Measurements from ENCODE around the gene DHX35. TPM values are rescaled to one million over a fixed set of nuclear protein-coding genes. Genes with fewer than 3 reads are reported as not detected.

The DHX35 gene
- total RNA-seq, 2 experiments from 2014 or later = 7.1 to 7.2 TPM

- no peaks in the 10 kb centered on the region for H3K27me3 Mint-ChIP-seq
- CTCF ChIA-PET = interaction anchor here (0.8 to 4.9 kb wide), 6 partner anchors 8 to 272 kb away, joined by 3 to 50 read pairs (median 4); partner anchors contain the start of gene DHX35
- H3K27ac Mint-ChIP-seq = peak overlapping the region; percentile 64
- peaks cover 53% of the 10 kb centered on the region for H3K4me1 Mint-ChIP-seq
- DNase-seq = no peak
- peaks cover 28% of the 10 kb centered on the region for H3K36me3 Mint-ChIP-seq (ENCODE audit: low read depth)
- no peaks in the 10 kb centered on the region for H3K9me3 Mint-ChIP-seq
- H3K4me3 Mint-ChIP-seq = peak overlapping the region; percentile 29
- POLR2A ChIA-PET = interaction anchor here (0.8 to 5.5 kb wide), 5 partner anchors 11 to 495 kb away, joined by 3 to 65 read pairs (median 3); partner anchors contain the start of genes DHX35, PPP1R16B and SNHG17
Measured at GRCh38 chr20:38930242-38930569, 31.9 kb upstream of the DHX35 start.

- H3K9me3 Mint-ChIP-seq = no peaks in the 10 kb centered on the region
- no peak for DNase-seq
- ChIA-PET POLR2A (interaction anchor here (0.6 to 1.3 kb wide), 3 partner anchors 10 to 33 kb away, joined by 3 read pairs; no protein-coding TSS in a partner anchor), CTCF (interaction anchor here (2.3 kb wide), 1 partner anchor 118 kb away, joined by 7 read pairs; no protein-coding TSS in a partner anchor)
- H3K4me1 Mint-ChIP-seq = peaks cover 55% of the 10 kb centered on the region
- H3K4me3 Mint-ChIP-seq = no peak overlapping the region
- no peaks in the 10 kb centered on the region for H3K27me3 Mint-ChIP-seq
- H3K36me3 Mint-ChIP-seq (ENCODE audit: low read depth) = peaks cover 35% of the 10 kb centered on the region
- no peak overlapping the region for H3K27ac Mint-ChIP-seq
Measured at GRCh38 chr20:38931984-38932383, 30.2 kb upstream of the DHX35 start.

- H3K4me3 Mint-ChIP-seq = no peak overlapping the region
- DNase-seq = no peak
- no peaks in the 10 kb centered on the region for H3K27me3 Mint-ChIP-seq
- H3K27ac Mint-ChIP-seq = no peak overlapping the region
- no peaks in the 10 kb centered on the region for H3K9me3 Mint-ChIP-seq
- peaks cover 35% of the 10 kb centered on the region for H3K36me3 Mint-ChIP-seq (ENCODE audit: low read depth)
- peaks cover 55% of the 10 kb centered on the region for H3K4me1 Mint-ChIP-seq
- POLR2A ChIA-PET = interaction anchor here (0.6 to 1.3 kb wide), 3 partner anchors 10 to 33 kb away, joined by 3 read pairs; no protein-coding TSS in a partner anchor
- CTCF ChIA-PET = interaction anchor here (2.3 kb wide), 1 partner anchor 117 kb away, joined by 7 read pairs; no protein-coding TSS in a partner anchor
Measured at GRCh38 chr20:38932457-38933120, 29.6 kb upstream of the DHX35 start.

- no peak for DNase-seq
- no peak overlapping the region for H3K27ac Mint-ChIP-seq
- no peaks in the 10 kb centered on the region for H3K27me3 Mint-ChIP-seq
- POLR2A ChIA-PET = interaction anchor here (1.4 kb wide), 1 partner anchor 8 kb away, joined by 4 read pairs; the partner anchor contains the start of gene FAM83D
- H3K9me3 Mint-ChIP-seq = no peaks in the 10 kb centered on the region
- H3K4me3 Mint-ChIP-seq = no peak overlapping the region
- H3K36me3 Mint-ChIP-seq (ENCODE audit: low read depth) = peaks cover 34% of the 10 kb centered on the region
- CTCF ChIA-PET = interaction anchor here (0.7 kb wide), 1 partner anchor 112 kb away, joined by 3 read pairs; no protein-coding TSS in a partner anchor
- H3K4me1 Mint-ChIP-seq = peaks cover 47% of the 10 kb centered on the region
Measured at GRCh38 chr20:38934530-38934929, 27.6 kb upstream of the DHX35 start.

- no peak for DNase-seq
- ChIA-PET CTCF (no interaction called here), POLR2A (interaction anchor here (1.7 kb wide), 1 partner anchor 9 kb away, joined by 13 read pairs; the partner anchor contains the start of gene FAM83D)
- Mint-ChIP-seq H3K4me3 (no peak overlapping the region), H3K9me3 (no peaks in the 10 kb centered on the region), H3K4me1 (peaks cover 39% of the 10 kb centered on the region), H3K27me3 (no peaks in the 10 kb centered on the region), H3K36me3 (ENCODE audit: low read depth) (peaks cover 32% of the 10 kb centered on the region), H3K27ac (peak overlapping the region; percentile 16)
Measured at GRCh38 chr20:38935285-38935684, 26.9 kb upstream of the DHX35 start.

GRCh38 chr20:38935967-38936407 is 26.2 kb upstream of the DHX35 start:
- Mint-ChIP-seq H3K27ac (no peak overlapping the region), H3K4me1 (peaks cover 34% of the 10 kb centered on the region), H3K9me3 (no peaks in the 10 kb centered on the region), H3K4me3 (no peak overlapping the region), H3K36me3 (ENCODE audit: low read depth) (peaks cover 32% of the 10 kb centered on the region), H3K27me3 (no peaks in the 10 kb centered on the region)
- no peak for DNase-seq
- ChIA-PET POLR2A (interaction anchor here (0.9 to 1.7 kb wide), 2 partner anchors 10 to 26 kb away, joined by 4 to 13 read pairs; partner anchors contain the start of genes DHX35 and FAM83D), CTCF (interaction anchor here (0.5 to 1.0 kb wide), 2 partner anchors 8 to 12 kb away, joined by 3 to 4 read pairs; no protein-coding TSS in a partner anchor)

GRCh38 chr20:38937000-38937399 is 25.1 kb upstream of the DHX35 start:
- Mint-ChIP-seq H3K9me3 (no peaks in the 10 kb centered on the region), H3K27me3 (no peaks in the 10 kb centered on the region), H3K4me3 (no peak overlapping the region), H3K27ac (no peak overlapping the region), H3K4me1 (peaks cover 24% of the 10 kb centered on the region), H3K36me3 (ENCODE audit: low read depth) (peaks cover 40% of the 10 kb centered on the region)
- DNase-seq = no peak
- ChIA-PET CTCF (interaction anchor here (0.6 to 1.0 kb wide), 2 partner anchors 13 to 44 kb away, joined by 3 read pairs; no protein-coding TSS in a partner anchor), POLR2A (interaction anchor here (1.7 kb wide), 1 partner anchor 11 kb away, joined by 13 read pairs; the partner anchor contains the start of gene FAM83D)

GRCh38 chr20:38937978-38938473 is 24.1 kb upstream of the DHX35 start:
- ChIA-PET POLR2A (interaction anchor here (1.2 kb wide), 1 partner anchor 9 kb away, joined by 4 read pairs; no protein-coding TSS in a partner anchor), CTCF (no interaction called here)
- no peaks in the 10 kb centered on the region for H3K27me3 Mint-ChIP-seq
- no peak for DNase-seq
- no peak overlapping the region for H3K4me3 Mint-ChIP-seq
- H3K27ac Mint-ChIP-seq = no peak overlapping the region
- H3K4me1 Mint-ChIP-seq = peaks cover 20% of the 10 kb centered on the region
- peaks cover 50% of the 10 kb centered on the region for H3K36me3 Mint-ChIP-seq (ENCODE audit: low read depth)
- H3K9me3 Mint-ChIP-seq = no peaks in the 10 kb centered on the region

GRCh38 chr20:38939686-38940085 is 22.5 kb upstream of the DHX35 start:
- H3K9me3 Mint-ChIP-seq = no peaks in the 10 kb centered on the region
- H3K27ac Mint-ChIP-seq = no peak overlapping the region
- peaks cover 56% of the 10 kb centered on the region for H3K36me3 Mint-ChIP-seq (ENCODE audit: low read depth)
- no peak for DNase-seq
- no peaks in the 10 kb centered on the region for H3K27me3 Mint-ChIP-seq
- no peak overlapping the region for H3K4me3 Mint-ChIP-seq
- peaks cover 16% of the 10 kb centered on the region for H3K4me1 Mint-ChIP-seq
- ChIA-PET POLR2A (no interaction called here), CTCF (no interaction called here)

- DNase-seq = no peak
- Mint-ChIP-seq H3K36me3 (ENCODE audit: low read depth) (peaks cover 61% of the 10 kb centered on the region), H3K9me3 (no peaks in the 10 kb centered on the region), H3K27ac (no peak overlapping the region), H3K4me1 (peaks cover 11% of the 10 kb centered on the region), H3K4me3 (no peak overlapping the region), H3K27me3 (no peaks in the 10 kb centered on the region)
- CTCF ChIA-PET = interaction anchor here (1.5 to 1.6 kb wide), 3 partner anchors 11 to 109 kb away, joined by 5 to 6 read pairs (median 5); no protein-coding TSS in a partner anchor
- POLR2A ChIA-PET = interaction anchor here (1.0 to 1.2 kb wide), 2 partner anchors 10 to 14 kb away, joined by 3 to 6 read pairs; no protein-coding TSS in a partner anchor
Measured at GRCh38 chr20:38940644-38941043, 21.5 kb upstream of the DHX35 start.

- H3K36me3 Mint-ChIP-seq (ENCODE audit: low read depth) = peaks cover 63% of the 10 kb centered on the region
- ChIA-PET CTCF (interaction anchor here (0.7 to 1.6 kb wide), 6 partner anchors 12 to 108 kb away, joined by 3 to 6 read pairs (median 4); partner anchors contain the start of gene DHX35), POLR2A (interaction anchor here (1.1 to 1.2 kb wide), 2 partner anchors 10 to 15 kb away, joined by 3 read pairs; no protein-coding TSS in a partner anchor)
- H3K9me3 Mint-ChIP-seq = no peaks in the 10 kb centered on the region
- H3K27me3 Mint-ChIP-seq = no peaks in the 10 kb centered on the region
- DNase-seq = no peak
- no peak overlapping the region for H3K4me3 Mint-ChIP-seq
- peaks cover 9% of the 10 kb centered on the region for H3K4me1 Mint-ChIP-seq
- H3K27ac Mint-ChIP-seq = no peak overlapping the region
Measured at GRCh38 chr20:38941726-38942389, 20.3 kb upstream of the DHX35 start.

- CTCF ChIA-PET = no interaction called here
- POLR2A ChIA-PET = interaction anchor here (1.6 kb wide), 1 partner anchor 16 kb away, joined by 5 read pairs; no protein-coding TSS in a partner anchor
- H3K4me1 Mint-ChIP-seq = no peaks in the 10 kb centered on the region
- H3K27me3 Mint-ChIP-seq = no peaks in the 10 kb centered on the region
- no peak overlapping the region for H3K4me3 Mint-ChIP-seq
- no peak for DNase-seq
- H3K27ac Mint-ChIP-seq = no peak overlapping the region
- peaks cover 76% of the 10 kb centered on the region for H3K36me3 Mint-ChIP-seq (ENCODE audit: low read depth)
- no peaks in the 10 kb centered on the region for H3K9me3 Mint-ChIP-seq
Measured at GRCh38 chr20:38945012-38945411, 17.1 kb upstream of the DHX35 start.

Data from activated CD4-positive, alpha-beta memory T cell treated with anti-CD3 and anti-CD28 coated beads, Interleukin-2, amount 10 ng/mL, durations not matched to agents 7 days and 5 days (primary cell).